Gastrocnemius medialis (tissue), 4 donors: Measurements from ENCODE around the gene ALDOA.
A peak's percentile ranks its signal among the peaks of the same experiment; 100 is the strongest.

ENCODE experiments used
- CTCF ChIP-seq, 5 experiments: fragments of 450-650 bp in 3 of 5; fragments of 200-600 bp in 2 of 5; sonication (generic) in 2 of 5; IDR thresholded peaks in 4 of 5; conservative IDR thresholded peaks in 1 of 5; 1 replicate in 4 of 5; 2 replicates in 1 of 5; pipeline ENCODE4 v1.5.1; 2016 to 2019; ENCODE audit warnings: antibody characterized with exemption in 5 of 5, mild to moderate bottlenecking in 3 of 5, moderate library complexity in 3 of 5
- POLR2A ChIP-seq, 2 donors: fragments of 450-650 bp; IDR thresholded peaks; one replicate each; pipeline ENCODE4 v1.6.1; 2017; ENCODE audit warnings: antibody characterized with exemption in 2 of 2, mild to moderate bottlenecking in 2 of 2, moderate library complexity in 2 of 2

- TF ChIP-seq POLR2A (IDR thresholded peaks at IDR 0.05): no peak
- TF ChIP-seq CTCF (IDR thresholded peaks at IDR 0.05 in 4 of 5, conservative IDR thresholded peaks at IDR 0.05 in 1 of 5): peak in 3 of 5 experiments; percentile 13 to 37 (median 17)
Measured at GRCh38 chr16:30068750-30069610, 3.4 kb downstream of the ALDOA start.
